ENCODE measurements around the gene PPP2CA. TPM values are rescaled to one million over a fixed set of nuclear protein-coding genes. Genes with fewer than 3 reads are reported as not detected.

The PPP2CA gene
- total and polyA plus RNA-seq, 9 of the 15 experiments (the other 6 are each of a cell fraction or from before 2014, with no cell fraction given) = 23.0 to 257 (median 109) TPM

DNA sequence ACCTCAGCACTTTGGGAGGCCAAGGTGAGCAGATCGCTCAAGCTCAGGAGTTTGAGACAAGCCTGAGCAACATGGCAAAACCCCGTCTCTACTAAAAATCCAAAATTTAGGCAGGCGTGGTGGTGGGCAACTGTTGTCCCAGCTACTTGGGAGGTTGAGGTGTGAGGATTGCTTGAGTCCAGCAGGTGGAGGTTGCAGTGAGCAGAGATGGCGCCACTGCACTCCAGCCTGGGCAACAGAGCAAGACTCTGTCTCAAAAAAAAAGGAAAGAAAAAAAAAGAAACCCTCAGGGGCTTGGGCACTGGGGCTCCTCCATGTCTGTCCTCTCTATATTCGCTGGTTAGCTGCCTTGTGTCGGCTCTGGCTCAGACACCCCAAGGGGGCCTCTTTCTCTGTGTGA, 10.9 kb upstream of the PPP2CA start (continued):
- TF ChIP-seq, protein P1, sequence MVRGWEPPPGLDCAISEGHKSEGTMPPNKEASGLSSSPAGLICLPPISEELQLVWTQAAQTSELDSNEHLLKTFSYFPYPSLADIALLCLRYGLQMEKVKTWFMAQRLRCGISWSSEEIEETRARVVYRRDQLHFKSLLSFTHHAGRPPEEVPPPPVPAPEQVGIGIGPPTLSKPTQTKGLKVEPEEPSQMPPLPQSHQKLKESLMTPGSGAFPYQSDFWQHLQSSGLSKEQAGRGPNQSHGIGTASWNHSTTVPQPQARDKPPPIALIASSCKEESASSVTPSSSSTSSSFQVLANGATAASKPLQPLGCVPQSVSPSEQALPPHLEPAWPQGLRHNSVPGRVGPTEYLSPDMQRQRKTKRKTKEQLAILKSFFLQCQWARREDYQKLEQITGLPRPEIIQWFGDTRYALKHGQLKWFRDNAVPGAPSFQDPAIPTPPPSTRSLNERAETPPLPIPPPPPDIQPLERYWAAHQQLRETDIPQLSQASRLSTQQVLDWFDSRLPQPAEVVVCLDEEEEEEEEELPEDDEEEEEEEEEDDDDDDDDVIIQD (CRISPR knock-in tag; IDR thresholded peaks at IDR 0.05) = no peak
- no peak for TF ChIP-seq HNRNPL (IDR thresholded peaks at IDR 0.05; ENCODE audit: low read depth, low read length)
- TF ChIP-seq CEBPB (tag; IDR thresholded peaks at IDR 0.05) = no peak
- TF ChIP-seq, protein P2, sequence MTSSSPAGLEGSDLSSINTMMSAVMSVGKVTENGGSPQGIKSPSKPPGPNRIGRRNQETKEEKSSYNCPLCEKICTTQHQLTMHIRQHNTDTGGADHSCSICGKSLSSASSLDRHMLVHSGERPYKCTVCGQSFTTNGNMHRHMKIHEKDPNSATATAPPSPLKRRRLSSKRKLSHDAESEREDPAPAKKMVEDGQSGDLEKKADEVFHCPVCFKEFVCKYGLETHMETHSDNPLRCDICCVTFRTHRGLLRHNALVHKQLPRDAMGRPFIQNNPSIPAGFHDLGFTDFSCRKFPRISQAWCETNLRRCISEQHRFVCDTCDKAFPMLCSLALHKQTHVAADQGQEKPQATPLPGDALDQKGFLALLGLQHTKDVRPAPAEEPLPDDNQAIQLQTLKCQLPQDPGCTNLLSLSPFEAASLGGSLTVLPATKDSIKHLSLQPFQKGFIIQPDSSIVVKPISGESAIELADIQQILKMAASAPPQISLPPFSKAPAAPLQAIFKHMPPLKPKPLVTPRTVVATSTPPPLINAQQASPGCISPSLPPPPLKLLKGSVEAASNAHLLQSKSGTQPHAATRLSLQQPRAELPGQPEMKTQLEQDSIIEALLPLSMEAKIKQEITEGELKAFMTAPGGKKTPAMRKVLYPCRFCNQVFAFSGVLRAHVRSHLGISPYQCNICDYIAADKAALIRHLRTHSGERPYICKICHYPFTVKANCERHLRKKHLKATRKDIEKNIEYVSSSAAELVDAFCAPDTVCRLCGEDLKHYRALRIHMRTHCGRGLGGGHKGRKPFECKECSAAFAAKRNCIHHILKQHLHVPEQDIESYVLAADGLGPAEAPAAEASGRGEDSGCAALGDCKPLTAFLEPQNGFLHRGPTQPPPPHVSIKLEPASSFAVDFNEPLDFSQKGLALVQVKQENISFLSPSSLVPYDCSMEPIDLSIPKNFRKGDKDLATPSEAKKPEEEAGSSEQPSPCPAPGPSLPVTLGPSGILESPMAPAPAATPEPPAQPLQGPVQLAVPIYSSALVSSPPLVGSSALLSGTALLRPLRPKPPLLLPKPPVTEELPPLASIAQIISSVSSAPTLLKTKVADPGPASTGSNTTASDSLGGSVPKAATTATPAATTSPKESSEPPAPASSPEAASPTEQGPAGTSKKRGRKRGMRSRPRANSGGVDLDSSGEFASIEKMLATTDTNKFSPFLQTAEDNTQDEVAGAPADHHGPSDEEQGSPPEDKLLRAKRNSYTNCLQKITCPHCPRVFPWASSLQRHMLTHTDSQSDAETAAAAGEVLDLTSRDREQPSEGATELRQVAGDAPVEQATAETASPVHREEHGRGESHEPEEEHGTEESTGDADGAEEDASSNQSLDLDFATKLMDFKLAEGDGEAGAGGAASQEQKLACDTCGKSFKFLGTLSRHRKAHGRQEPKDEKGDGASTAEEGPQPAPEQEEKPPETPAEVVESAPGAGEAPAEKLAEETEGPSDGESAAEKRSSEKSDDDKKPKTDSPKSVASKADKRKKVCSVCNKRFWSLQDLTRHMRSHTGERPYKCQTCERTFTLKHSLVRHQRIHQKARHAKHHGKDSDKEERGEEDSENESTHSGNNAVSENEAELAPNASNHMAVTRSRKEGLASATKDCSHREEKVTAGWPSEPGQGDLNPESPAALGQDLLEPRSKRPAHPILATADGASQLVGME (CRISPR knock-in tag; IDR thresholded peaks at IDR 0.05) = no peak
- no peak for TF ChIP-seq MEIS2 (IDR thresholded peaks at IDR 0.05; ENCODE audit: partially characterized antibody)
- no peak for TF ChIP-seq MTA3 (IDR thresholded peaks at IDR 0.05; ENCODE audit: borderline replicate concordance)

Data from K562 (cell line).